Measurements from ENCODE around the gene TIMM23.

- TF ChIP-seq, protein P1, sequence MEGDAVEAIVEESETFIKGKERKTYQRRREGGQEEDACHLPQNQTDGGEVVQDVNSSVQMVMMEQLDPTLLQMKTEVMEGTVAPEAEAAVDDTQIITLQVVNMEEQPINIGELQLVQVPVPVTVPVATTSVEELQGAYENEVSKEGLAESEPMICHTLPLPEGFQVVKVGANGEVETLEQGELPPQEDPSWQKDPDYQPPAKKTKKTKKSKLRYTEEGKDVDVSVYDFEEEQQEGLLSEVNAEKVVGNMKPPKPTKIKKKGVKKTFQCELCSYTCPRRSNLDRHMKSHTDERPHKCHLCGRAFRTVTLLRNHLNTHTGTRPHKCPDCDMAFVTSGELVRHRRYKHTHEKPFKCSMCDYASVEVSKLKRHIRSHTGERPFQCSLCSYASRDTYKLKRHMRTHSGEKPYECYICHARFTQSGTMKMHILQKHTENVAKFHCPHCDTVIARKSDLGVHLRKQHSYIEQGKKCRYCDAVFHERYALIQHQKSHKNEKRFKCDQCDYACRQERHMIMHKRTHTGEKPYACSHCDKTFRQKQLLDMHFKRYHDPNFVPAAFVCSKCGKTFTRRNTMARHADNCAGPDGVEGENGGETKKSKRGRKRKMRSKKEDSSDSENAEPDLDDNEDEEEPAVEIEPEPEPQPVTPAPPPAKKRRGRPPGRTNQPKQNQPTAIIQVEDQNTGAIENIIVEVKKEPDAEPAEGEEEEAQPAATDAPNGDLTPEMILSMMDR (IDR thresholded peaks at IDR 0.05): no peak
- TF ChIP-seq EZH2 (IDR thresholded peaks at IDR 0.05; ENCODE audit: borderline replicate concordance, insufficient read depth, low read depth, low read length, poor library complexity, severe bottlenecking): no peak
Measured at GRCh38 chr10:46014683-46015405, 42.6 kb downstream of the TIMM23 start.

Data from B cell (primary cell).